Stimulated activated CD8-positive, alpha-beta memory T cell treated with anti-CD3 and anti-CD28 coated beads, Interleukin-7, amount 100 ng/mL, for 48 hours (primary cell): ENCODE measurements around the gene ADAMTS20.

Experiments
- DNase-seq, 2 donors: peaks; one replicate each; pipeline ENCODE4 v3.0.0-alpha.2; 2020; ENCODE audit warnings: low read depth in 1 of 2; ENCODE audit errors: extremely low read depth in 1 of 2

The ADAMTS20 gene

GRCh38 chr12:43482311-43483085 lies 69.5 kb downstream of the ADAMTS20 start:
- no peak for DNase-seq

- no peak for DNase-seq
Observed at GRCh38 chr12:43480591-43480990, 71.4 kb downstream of the ADAMTS20 start.

GRCh38 chr12:43462741-43463140 lies 89.3 kb downstream of the ADAMTS20 start:
- DNase-seq, result no peak

- no peak for DNase-seq
Observed at GRCh38 chr12:43462080-43462479, 89.9 kb downstream of the ADAMTS20 start.

GRCh38 chr12:43459285-43459684 lies 92.7 kb downstream of the ADAMTS20 start:
- no peak for DNase-seq

GRCh38 chr12:43453761-43454160 lies 98.2 kb downstream of the ADAMTS20 start:
- no peak for DNase-seq

GRCh38 chr12:43444940-43445564 lies 107.0 kb downstream of the ADAMTS20 start:
- peak; percentile 2 to 26 for DNase-seq

GRCh38 chr12:43436597-43436996 lies 115.4 kb downstream of the ADAMTS20 start:
- no peak for DNase-seq

- DNase-seq, result no peak
Observed at GRCh38 chr12:43434614-43435013, 117.4 kb downstream of the ADAMTS20 start.

- no peak for DNase-seq
Observed at GRCh38 chr12:43428088-43428600, 123.9 kb downstream of the ADAMTS20 start.

- DNase-seq, result no peak
Observed at GRCh38 chr12:43425361-43425760, 126.6 kb downstream of the ADAMTS20 start.

GRCh38 chr12:43416981-43417380 lies 135.0 kb downstream of the ADAMTS20 start:
- DNase-seq, result no peak

- DNase-seq, result no peak
Observed at GRCh38 chr12:43407816-43408645, 144.0 kb downstream of the ADAMTS20 start.

GRCh38 chr12:43406801-43407200 lies 145.2 kb downstream of the ADAMTS20 start:
- DNase-seq, result no peak

GRCh38 chr12:43402436-43402835 lies 149.6 kb downstream of the ADAMTS20 start:
- no peak for DNase-seq

- DNase-seq, result no peak
Observed at GRCh38 chr12:43401096-43401495, 150.9 kb downstream of the ADAMTS20 start.

- DNase-seq, result no peak
Observed at GRCh38 chr12:43396671-43397070, 155.3 kb downstream of the ADAMTS20 start.

GRCh38 chr12:43392116-43392515 lies 159.9 kb downstream of the ADAMTS20 start:
- no peak for DNase-seq

- DNase-seq, result no peak
Observed at GRCh38 chr12:43381879-43382278, 170.1 kb downstream of the ADAMTS20 start.

- DNase-seq, result no peak
Observed at GRCh38 chr12:43378448-43378847, 173.6 kb downstream of the ADAMTS20 start.

- DNase-seq, result no peak
Observed at GRCh38 chr12:43370263-43370662, 181.7 kb downstream of the ADAMTS20 start.
